Neutrophil (primary cell): ENCODE results near the gene LSP1.

Source experiments
- H3K27ac ChIP-seq: fragments of 200-600 bp; sonication (generic); 2 replicates; pipeline ENCODE4 v1.5.1; 2016; ENCODE audit warnings: mild to moderate bottlenecking, moderate library complexity
- H3K27me3 ChIP-seq: fragments of 200-600 bp; sonication (generic); 2 replicates; pipeline ENCODE4 v1.6.0; 2016; ENCODE audit warnings: mild to moderate bottlenecking
- H3K36me3 ChIP-seq: fragments of 200-600 bp; sonication (generic); 2 replicates; pipeline ENCODE4 v1.5.1; 2017
- H3K4me1 ChIP-seq, 2 experiments: fragments of 200-600 bp in 1 of 2; sonication (generic) in 1 of 2; 1 replicate in 1 of 2; 2 replicates in 1 of 2; pipeline versions ENCODE4 v1.5.1 to v1.6.1; 2013 to 2016; ENCODE audit warnings: low read depth in 1 of 2, low read length in 1 of 2, mild to moderate bottlenecking in 1 of 2, moderate library complexity in 1 of 2; ENCODE audit not compliant: control insufficient read depth in 1 of 2, insufficient read depth in 1 of 2
- H3K4me3 ChIP-seq, 2 experiments: fragments of 200-600 bp in 1 of 2; sonication (generic) in 1 of 2; 1 replicate in 1 of 2; 2 replicates in 1 of 2; pipeline ENCODE4 v1.5.1; 2013 to 2016; ENCODE audit warnings: low read depth in 1 of 2, low read length in 1 of 2, mild to moderate bottlenecking in 1 of 2, moderate library complexity in 1 of 2
- H3K9me3 ChIP-seq: fragments of 200-600 bp; sonication (generic); 2 replicates; pipeline ENCODE4 v1.5.1; 2016
- CTCF ChIP-seq: fragments of 200-600 bp; sonication (generic); IDR thresholded peaks from 2 replicates; pipeline ENCODE4 v1.5.1; 2016; ENCODE audit warnings: antibody characterized with exemption

LSP1 gene

GRCh38 chr11:1934335-1935155 lies 81.7 kb downstream of the LSP1 start:
- no peak for TF ChIP-seq CTCF
- no peak overlapping the region for H3K27ac ChIP-seq
- no peaks in the 10 kb centered on the region for H3K4me1 ChIP-seq
- no peaks in the 10 kb centered on the region for H3K36me3 ChIP-seq
- peaks cover 47% of the 10 kb centered on the region for H3K27me3 ChIP-seq
- no peak overlapping the region for H3K4me3 ChIP-seq
- no peaks in the 10 kb centered on the region for H3K9me3 ChIP-seq

- Histone ChIP-seq H3K36me3 (no peaks in the 10 kb centered on the region), H3K27ac (no peak overlapping the region), H3K4me3 (no peak overlapping the region), H3K4me1 (no peaks in the 10 kb centered on the region), H3K27me3 (peaks cover 43% of the 10 kb centered on the region), H3K9me3 (no peaks in the 10 kb centered on the region)
- TF ChIP-seq CTCF: no peak
Observed at GRCh38 chr11:1935156-1936071, 82.5 kb downstream of the LSP1 start.

- no peak overlapping the region for H3K4me3 ChIP-seq
- no peak overlapping the region for H3K27ac ChIP-seq
- no peaks in the 10 kb centered on the region for H3K9me3 ChIP-seq
- no peak for TF ChIP-seq CTCF
- H3K27me3 ChIP-seq: peaks cover 37% of the 10 kb centered on the region
- H3K36me3 ChIP-seq: no peaks in the 10 kb centered on the region
- H3K4me1 ChIP-seq: no peaks in the 10 kb centered on the region
Observed at GRCh38 chr11:1936072-1936780, 83.3 kb downstream of the LSP1 start.

- no peaks in the 10 kb centered on the region for H3K4me1 ChIP-seq
- H3K27ac ChIP-seq: no peak overlapping the region
- H3K36me3 ChIP-seq: no peaks in the 10 kb centered on the region
- no peaks in the 10 kb centered on the region for H3K9me3 ChIP-seq
- no peak overlapping the region for H3K4me3 ChIP-seq
- peaks cover 29% of the 10 kb centered on the region for H3K27me3 ChIP-seq
- TF ChIP-seq CTCF: no peak
Observed at GRCh38 chr11:1936781-1937615, 84.1 kb downstream of the LSP1 start.
